OCI-LY3 (cell line): ENCODE measurements around the gene PXDC1.

ENCODE experiments used
- H2AFZ ChIP-seq: fragments of 200-600, 300-600 bp; shearing (Covaris generic); 2 replicates; pipeline ENCODE4 v1.6.0; 2014; ENCODE audit warnings: antibody characterized with exemption, low read depth, low read length
- H3K27ac ChIP-seq: fragments of 200-600, 300-600 bp; sonication (generic); 2 replicates; pipeline ENCODE4 v1.5.1; 2014; ENCODE audit warnings: mild to moderate bottlenecking, low read length, moderate library complexity, mixed read lengths
- H3K27me3 ChIP-seq: fragments of 200-600, 300-600 bp; sonication (generic); 2 replicates; pipeline ENCODE4 v1.6.1; 2014; ENCODE audit warnings: low read depth, low read length, mixed read lengths
- H3K36me3 ChIP-seq: fragments of 200-600, 300-600 bp; sonication (generic); replicated peaks from 2 replicates; pipeline ENCODE3; 2014; ENCODE audit warnings: low read depth, low read length, mixed read lengths
- H3K4me1 ChIP-seq: fragments of 300-600, 200-600 bp; sonication (generic); 2 replicates; pipeline ENCODE4 v1.6.1; 2014; ENCODE audit warnings: low read length, mixed read lengths
- H3K4me2 ChIP-seq: fragments of 200-600, 300-600 bp; sonication (generic); 2 replicates; pipeline ENCODE4 v1.6.1; 2014; ENCODE audit warnings: low read length, mixed read lengths
- H3K4me3 ChIP-seq: fragments of 300-600, 200-600 bp; sonication (generic); 2 replicates; pipeline ENCODE4 v1.5.1; 2014; ENCODE audit warnings: antibody characterized with exemption, mild to moderate bottlenecking, low read length, moderate library complexity
- H3K79me2 ChIP-seq: fragments of 300-600, 200-600 bp; shearing (Covaris generic); 2 replicates; pipeline ENCODE4 v1.6.1; 2014; ENCODE audit warnings: mild to moderate bottlenecking, low read length, mixed read lengths
- H3K9ac ChIP-seq: fragments of 300-600, 200-600 bp; shearing (Covaris generic); 2 replicates; pipeline ENCODE4 v1.6.0; 2014; ENCODE audit warnings: mild to moderate bottlenecking, low read length, moderate library complexity
- H3K9me3 ChIP-seq: fragments of 200-600, 300-600 bp; shearing (Covaris generic); 2 replicates; pipeline ENCODE4 v1.6.1; 2014; ENCODE audit warnings: low read length, mixed read lengths; ENCODE audit not compliant: insufficient read depth
- H4K20me1 ChIP-seq: fragments of 200-600, 300-600 bp; sonication (generic); 2 replicates; pipeline ENCODE4 v1.6.1; 2016; ENCODE audit warnings: low read length, mixed read lengths; ENCODE audit not compliant: insufficient read depth
- EZH2phosphoT487 ChIP-seq: fragments of 200-600 bp; shearing (Covaris generic); IDR thresholded peaks from 2 replicates; pipeline ENCODE4 v1.6.1; 2018; ENCODE audit warnings: antibody characterized with exemption, mixed run types, low read depth
- TF ChIP-seq, protein P1 (sequence below): fragments of 200-600, 300-600 bp; sonication (generic); IDR thresholded peaks from 2 replicates; pipeline ENCODE4 v1.5.1; 2014; ENCODE audit warnings: antibody characterized with exemption, low read length, low read depth

Gene PXDC1

DNA sequence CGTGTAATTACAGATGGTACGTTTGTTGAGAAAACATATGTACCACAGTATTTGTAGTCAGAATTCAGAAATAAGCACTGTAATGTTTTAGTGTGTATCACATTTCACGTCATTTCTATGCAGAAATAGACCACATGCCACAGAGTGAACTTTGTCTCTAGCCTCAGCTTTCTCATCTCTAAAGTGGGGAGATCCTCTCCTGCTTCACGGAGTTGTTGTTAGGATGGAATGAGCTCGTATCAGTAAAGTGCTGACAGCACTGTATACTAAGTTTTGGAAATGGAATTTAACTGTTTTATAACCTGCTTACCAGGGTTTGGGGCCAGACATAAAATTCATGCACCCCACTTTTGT is 34.2 kb upstream of the PXDC1 start:
- Histone ChIP-seq H3K4me3 (no peak overlapping the region), H3K36me3 (no peaks in the 10 kb centered on the region), H3K9ac (no peak overlapping the region), H2AFZ (no peak overlapping the region), H3K27me3 (no peaks in the 10 kb centered on the region), H3K4me2 (no peak overlapping the region), H3K9me3 (no peaks in the 10 kb centered on the region), H3K79me2 (no peaks in the 10 kb centered on the region), H3K27ac (no peak overlapping the region), H3K4me1 (no peaks in the 10 kb centered on the region), H4K20me1 (no peaks in the 10 kb centered on the region)
- TF ChIP-seq, protein P1, sequence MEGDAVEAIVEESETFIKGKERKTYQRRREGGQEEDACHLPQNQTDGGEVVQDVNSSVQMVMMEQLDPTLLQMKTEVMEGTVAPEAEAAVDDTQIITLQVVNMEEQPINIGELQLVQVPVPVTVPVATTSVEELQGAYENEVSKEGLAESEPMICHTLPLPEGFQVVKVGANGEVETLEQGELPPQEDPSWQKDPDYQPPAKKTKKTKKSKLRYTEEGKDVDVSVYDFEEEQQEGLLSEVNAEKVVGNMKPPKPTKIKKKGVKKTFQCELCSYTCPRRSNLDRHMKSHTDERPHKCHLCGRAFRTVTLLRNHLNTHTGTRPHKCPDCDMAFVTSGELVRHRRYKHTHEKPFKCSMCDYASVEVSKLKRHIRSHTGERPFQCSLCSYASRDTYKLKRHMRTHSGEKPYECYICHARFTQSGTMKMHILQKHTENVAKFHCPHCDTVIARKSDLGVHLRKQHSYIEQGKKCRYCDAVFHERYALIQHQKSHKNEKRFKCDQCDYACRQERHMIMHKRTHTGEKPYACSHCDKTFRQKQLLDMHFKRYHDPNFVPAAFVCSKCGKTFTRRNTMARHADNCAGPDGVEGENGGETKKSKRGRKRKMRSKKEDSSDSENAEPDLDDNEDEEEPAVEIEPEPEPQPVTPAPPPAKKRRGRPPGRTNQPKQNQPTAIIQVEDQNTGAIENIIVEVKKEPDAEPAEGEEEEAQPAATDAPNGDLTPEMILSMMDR: no peak
- TF ChIP-seq EZH2phosphoT487: no peak

DNA sequence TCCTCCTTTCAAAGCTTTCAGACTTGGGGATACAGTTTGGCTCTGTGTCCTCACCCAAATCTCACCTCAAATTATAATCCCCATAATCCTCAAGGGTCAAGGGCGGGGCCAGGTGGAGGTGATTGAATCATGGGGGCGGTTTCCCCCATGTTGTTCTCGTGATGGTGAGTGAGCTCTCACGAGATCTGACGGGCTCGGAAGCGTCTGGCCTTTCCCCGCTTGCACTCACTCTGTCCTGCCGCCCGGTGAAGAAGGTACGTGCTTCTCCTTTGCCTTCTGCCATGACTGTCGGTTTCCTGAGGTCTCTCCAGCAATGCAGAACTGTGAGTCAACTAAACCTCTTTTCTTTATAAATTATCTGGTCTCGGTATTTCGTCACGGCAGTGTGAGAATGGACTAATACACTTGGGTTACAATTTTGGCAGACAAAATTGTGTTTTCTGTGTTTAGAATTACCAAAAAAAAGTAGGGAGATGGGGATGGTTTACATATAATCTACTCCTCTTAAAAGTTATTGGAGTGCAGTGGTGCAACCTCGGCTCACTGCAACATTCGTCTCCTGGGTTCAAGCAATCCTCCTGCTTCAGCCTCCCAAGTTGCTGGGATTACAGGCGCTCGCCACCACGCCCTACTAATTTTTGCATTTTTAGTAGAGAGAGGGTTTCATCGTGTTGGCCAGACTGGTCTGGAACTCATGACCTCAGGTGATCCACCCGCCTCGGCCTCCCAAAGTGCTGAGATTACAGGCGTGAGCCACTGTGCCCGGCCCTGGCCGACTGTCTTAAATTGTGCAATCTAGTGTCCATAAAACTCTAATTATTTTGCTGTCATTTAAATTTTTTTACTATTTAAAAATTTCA is 33.6 kb upstream of the PXDC1 start:
- Histone ChIP-seq H3K9ac (no peak overlapping the region), H3K4me2 (no peak overlapping the region), H4K20me1 (no peaks in the 10 kb centered on the region), H3K4me3 (no peak overlapping the region), H3K36me3 (no peaks in the 10 kb centered on the region), H2AFZ (no peak overlapping the region), H3K4me1 (no peaks in the 10 kb centered on the region), H3K27ac (no peak overlapping the region), H3K79me2 (no peaks in the 10 kb centered on the region), H3K9me3 (no peaks in the 10 kb centered on the region), H3K27me3 (no peaks in the 10 kb centered on the region)
- no peak for TF ChIP-seq EZH2phosphoT487
- TF ChIP-seq, protein P1: no peak

DNA sequence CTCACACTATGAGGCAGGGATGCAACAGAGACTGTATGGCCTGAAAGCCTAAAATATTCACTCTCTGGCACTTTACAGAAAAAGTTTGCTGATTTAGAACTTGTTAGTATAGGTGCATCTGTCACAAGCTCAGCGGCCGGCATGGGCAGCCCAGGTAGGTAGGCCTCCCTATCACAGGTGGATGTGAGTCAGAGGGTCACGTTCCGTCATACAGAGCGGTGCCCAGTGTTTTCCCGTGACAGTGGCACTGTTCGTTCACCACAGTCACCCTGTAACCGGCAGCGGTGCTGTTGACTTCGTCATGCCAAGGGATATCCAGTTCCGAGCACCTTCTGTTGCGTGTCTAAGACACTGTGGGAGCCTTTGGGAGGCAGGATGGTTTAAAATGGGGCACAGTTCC is 32.9 kb upstream of the PXDC1 start:
- Histone ChIP-seq H3K4me3 (no peak overlapping the region), H3K9ac (no peak overlapping the region), H3K27ac (no peak overlapping the region), H2AFZ (no peak overlapping the region), H3K9me3 (no peaks in the 10 kb centered on the region), H4K20me1 (no peaks in the 10 kb centered on the region), H3K27me3 (no peaks in the 10 kb centered on the region), H3K4me2 (no peak overlapping the region), H3K36me3 (no peaks in the 10 kb centered on the region), H3K79me2 (no peaks in the 10 kb centered on the region), H3K4me1 (no peaks in the 10 kb centered on the region)
- no peak for TF ChIP-seq EZH2phosphoT487
- TF ChIP-seq, protein P1: no peak

DNA sequence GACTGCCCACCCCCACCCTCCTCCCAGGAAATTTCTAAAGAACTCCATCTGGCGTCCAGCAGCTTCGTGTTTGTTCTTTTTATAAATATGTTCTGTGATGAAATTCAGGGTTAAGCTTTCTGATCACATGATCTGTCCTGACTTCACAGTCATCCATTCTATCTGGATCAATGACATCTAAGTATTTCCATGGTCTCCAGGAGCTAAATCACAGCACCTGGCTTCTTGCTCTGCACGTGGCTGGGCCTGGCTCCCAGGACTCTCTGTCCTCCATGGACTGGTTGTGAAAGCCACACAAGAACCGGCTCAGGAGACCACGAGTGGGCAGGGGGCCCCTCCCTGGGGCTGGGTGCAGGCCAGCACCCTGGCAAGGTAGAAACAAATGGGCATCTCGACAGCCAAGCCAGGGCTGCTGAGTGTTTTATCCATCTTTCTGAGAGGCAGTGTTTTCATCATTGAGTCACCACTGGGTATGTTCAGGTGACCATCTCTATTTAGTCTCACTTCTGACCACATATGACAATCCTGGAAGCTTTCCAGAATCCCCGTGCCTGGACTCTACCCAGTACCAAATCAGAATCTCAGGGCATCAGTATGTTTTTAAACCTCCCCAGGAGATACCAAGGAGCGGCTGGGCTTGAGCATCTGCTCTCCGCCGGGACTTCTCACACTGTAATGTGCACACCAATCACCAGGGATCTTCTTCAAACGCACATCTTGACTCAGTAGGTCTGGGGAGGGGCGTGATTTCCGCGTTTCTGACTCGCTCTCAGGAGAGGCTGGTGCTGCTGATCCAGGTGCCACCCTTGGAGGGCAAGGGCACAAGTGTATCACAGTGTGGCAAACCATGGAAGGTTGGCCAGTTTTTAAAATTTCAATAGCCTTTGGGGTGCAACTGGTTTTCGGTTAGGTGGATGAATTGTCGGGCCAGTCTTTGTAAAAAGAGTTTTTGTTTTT is 31.6 kb upstream of the PXDC1 start:
- Histone ChIP-seq H2AFZ (no peak overlapping the region), H3K9me3 (no peaks in the 10 kb centered on the region), H3K36me3 (no peaks in the 10 kb centered on the region), H3K9ac (no peak overlapping the region), H3K79me2 (no peaks in the 10 kb centered on the region), H3K27me3 (no peaks in the 10 kb centered on the region), H3K4me3 (no peak overlapping the region), H4K20me1 (no peaks in the 10 kb centered on the region), H3K4me1 (no peaks in the 10 kb centered on the region), H3K27ac (no peak overlapping the region), H3K4me2 (no peak overlapping the region)
- TF ChIP-seq, protein P1: no peak
